IMR-90 (cell line): ENCODE results near the gene SIM2. TPM values are rescaled to one million over a fixed set of nuclear protein-coding genes. Genes with fewer than 3 reads are reported as not detected.

Experiments used
- ATAC-seq: fragments of 200-7000 bp; cut with Tn5 transposase; 2 replicates; pipeline ENCODE4 v1.9.1; 2020; ENCODE audit warnings: low read depth, mild to moderate bottlenecking, moderate library complexity
- BruUV-seq: library from RNA; stranded (reverse); fragments of 400-500 nt; replicated peaks from 2 replicates; lab custom pipeline; 2021; lab: Mats Ljungman, UMichigan
- CTCF ChIA-PET: fragments of 300-600 bp; formaldehyde crosslinking; extraction: SDS; loops from one replicate; lab custom pipeline; 2021; ENCODE audit warnings: antibody characterized with exemption; lab: Yijun Ruan, JAX
- POLR2A ChIA-PET: fragments of 300-600 bp; sonication (Branson Sonifier 250); formaldehyde crosslinking; loops from one replicate; lab custom pipeline; 2022; ENCODE audit warnings: antibody characterized with exemption; ENCODE audit not compliant: unreplicated experiment; lab: Charles Lee
- DNase-seq: peaks from one replicate; pipeline ENCODE4 v3.0.0; 2013
- H2AFZ ChIP-seq: replicated peaks from 2 replicates; pipeline ENCODE3; 2013; ENCODE audit warnings: low read length, mild to moderate bottlenecking; ENCODE audit not compliant: poor library complexity
- H2AK5ac ChIP-seq: 2 replicates; pipeline ENCODE4 v1.6.1; 2013; ENCODE audit warnings: low read depth, low read length, inconsistent platforms
- H2AK9ac ChIP-seq: replicated peaks from 2 replicates; pipeline ENCODE3; 2013; ENCODE audit warnings: mild to moderate bottlenecking, low read depth, low read length, moderate library complexity; ENCODE audit not compliant: poor library complexity
- H2BK120ac ChIP-seq: 2 replicates; pipeline ENCODE4 v1.6.1; 2013; ENCODE audit warnings: low read depth, low read length, inconsistent platforms
- H2BK15ac ChIP-seq: 3 replicates; pipeline ENCODE4 v1.6.1; 2013; ENCODE audit warnings: low read depth, low read length, inconsistent platforms
- H2BK20ac ChIP-seq: 2 replicates; pipeline ENCODE4 v1.6.1; 2013; ENCODE audit warnings: low read depth, mild to moderate bottlenecking, inconsistent platforms, low read length, moderate library complexity
- H2BK5ac ChIP-seq: 2 replicates; pipeline ENCODE4 v1.6.1; 2013; ENCODE audit warnings: mild to moderate bottlenecking, low read depth, low read length, inconsistent platforms; ENCODE audit not compliant: poor library complexity, severe bottlenecking
- H3K14ac ChIP-seq: replicated peaks from 2 replicates; pipeline ENCODE4 v1.6.1; 2013; ENCODE audit warnings: low read depth, low read length, inconsistent platforms
- H3K18ac ChIP-seq: 2 replicates; pipeline ENCODE4 v1.6.1; 2013; ENCODE audit warnings: low read depth, low read length, control low read depth
- H3K23ac ChIP-seq: 2 replicates; pipeline ENCODE4 v1.6.1; 2013; ENCODE audit warnings: low read depth, low read length, inconsistent platforms
- H3K27ac ChIP-seq: 2 replicates; pipeline ENCODE4 v1.5.1; 2013; ENCODE audit warnings: mild to moderate bottlenecking, control low read depth, low read length; ENCODE audit not compliant: insufficient read depth
- H3K27me3 ChIP-seq: 2 replicates; pipeline ENCODE4 v1.6.1; 2013; ENCODE audit warnings: low read length; ENCODE audit not compliant: control insufficient read depth, insufficient read depth
- H3K36me3 ChIP-seq: 2 replicates; pipeline ENCODE4 v1.6.1; 2013; ENCODE audit warnings: low read length, mixed read lengths; ENCODE audit not compliant: control insufficient read depth, insufficient read depth
- H3K4ac ChIP-seq: 2 replicates; pipeline ENCODE4 v1.6.1; 2013; ENCODE audit warnings: low read depth, low read length, inconsistent platforms
- H3K4me1 ChIP-seq: 2 replicates; pipeline ENCODE4 v1.6.1; 2013; ENCODE audit warnings: low read length, mixed read lengths; ENCODE audit not compliant: control insufficient read depth, insufficient read depth
- H3K4me2 ChIP-seq: 2 replicates; pipeline ENCODE4 v1.6.1; 2013; ENCODE audit warnings: low read depth, mild to moderate bottlenecking, control low read depth, low read length, moderate library complexity
- H3K4me3 ChIP-seq: 2 replicates; pipeline ENCODE4 v1.5.1; 2013; ENCODE audit warnings: low read depth, mild to moderate bottlenecking, control low read depth, low read length, moderate library complexity; ENCODE audit not compliant: insufficient read depth
- H3K56ac ChIP-seq: 2 replicates; pipeline ENCODE4 v1.6.1; 2013; ENCODE audit warnings: low read length, inconsistent platforms; ENCODE audit not compliant: insufficient read depth; ENCODE audit errors: extremely low read depth
- H3K79me1 ChIP-seq, 2 experiments: 2 replicates each; pipeline ENCODE4 v1.6.1; 2013; ENCODE audit warnings: low read length in 2 of 2, inconsistent platforms in 1 of 2, low read depth in 1 of 2
- H3K9ac ChIP-seq: 2 replicates; pipeline ENCODE4 v1.6.1; 2013; ENCODE audit warnings: low read depth, low read length, control low read depth
- H3K9me1 ChIP-seq: 2 replicates; pipeline ENCODE4 v1.6.1; 2013; ENCODE audit warnings: low read length, inconsistent platforms; ENCODE audit not compliant: insufficient read depth
- H3K9me3 ChIP-seq: 2 replicates; pipeline ENCODE4 v1.6.1; 2013; ENCODE audit warnings: low read length; ENCODE audit not compliant: control insufficient read depth, insufficient read depth
- H4K20me1 ChIP-seq: 2 replicates; pipeline ENCODE4 v1.6.1; 2013; ENCODE audit warnings: low read length, inconsistent platforms; ENCODE audit not compliant: insufficient read depth
- H4K5ac ChIP-seq: 2 replicates; pipeline ENCODE4 v1.6.1; 2013; ENCODE audit warnings: mild to moderate bottlenecking, low read depth, low read length, control low read depth
- H4K8ac ChIP-seq, 2 experiments: 2 replicates each; pipeline ENCODE4 v1.6.1; 2013; ENCODE audit warnings: low read depth in 2 of 2, low read length in 2 of 2, control low read depth in 1 of 2, inconsistent platforms in 1 of 2
- H4K91ac ChIP-seq: 2 replicates; pipeline ENCODE4 v1.6.1; 2013; ENCODE audit warnings: low read depth, low read length, inconsistent platforms; ENCODE audit not compliant: insufficient read depth
- BHLHE40 ChIP-seq: fragments of 150-350 bp; IDR thresholded peaks from 2 replicates; pipeline ENCODE4 v1.6.1; 2016; ENCODE audit warnings: mild to moderate bottlenecking, low read depth, low read length
- CEBPB ChIP-seq: IDR thresholded peaks from 2 replicates; pipeline ENCODE4 v1.6.1; 2012; ENCODE audit warnings: low read depth, low read length, improper control_type of control experiment
- CHD1 ChIP-seq: IDR thresholded peaks from 2 replicates; pipeline ENCODE4 v1.6.1; 2012; ENCODE audit warnings: low read depth, low read length, improper control_type of control experiment
- CTCF ChIP-seq: conservative IDR thresholded peaks from 2 replicates; pipeline ENCODE4 v1.5.1; 2012; ENCODE audit warnings: mild to moderate bottlenecking, low read depth, low read length, improper control_type of control experiment
- FOS ChIP-seq: fragments of 150-350 bp; IDR thresholded peaks from 2 replicates; pipeline ENCODE4 v1.6.1; 2016; ENCODE audit warnings: low read depth, low read length
- MAFK ChIP-seq: IDR thresholded peaks from 2 replicates; pipeline ENCODE4 v1.6.1; 2012; ENCODE audit warnings: low read depth, low read length, improper control_type of control experiment
- MAZ ChIP-seq: IDR thresholded peaks from 2 replicates; pipeline ENCODE4 v1.6.1; 2012; ENCODE audit warnings: low read depth, mild to moderate bottlenecking, low read length, improper control_type of control experiment, moderate library complexity, borderline replicate concordance
- MXI1 ChIP-seq: IDR thresholded peaks from 2 replicates; pipeline ENCODE4 v1.6.1; 2012; ENCODE audit warnings: low read depth, mild to moderate bottlenecking, low read length, moderate library complexity, borderline replicate concordance
- NFE2L2 ChIP-seq: fragments of 150-350 bp; IDR thresholded peaks from 2 replicates; pipeline ENCODE4 v1.6.1; 2016; ENCODE audit warnings: low read depth, mild to moderate bottlenecking, low read length
- POLR2A ChIP-seq: IDR thresholded peaks from 2 replicates; pipeline ENCODE4 v1.6.1; 2012; ENCODE audit warnings: mild to moderate bottlenecking, low read depth, low read length
- RAD21 ChIP-seq: IDR thresholded peaks from 2 replicates; pipeline ENCODE4 v1.6.1; 2012; ENCODE audit warnings: low read length, improper control_type of control experiment
- RCOR1 ChIP-seq: IDR thresholded peaks from 2 replicates; pipeline ENCODE4 v1.6.1; 2012; ENCODE audit warnings: mild to moderate bottlenecking, low read length, improper control_type of control experiment; ENCODE audit not compliant: insufficient replicate concordance
- RFX5 ChIP-seq: IDR thresholded peaks from 2 replicates; pipeline ENCODE4 v1.8.0; 2012; ENCODE audit warnings: low read depth, mild to moderate bottlenecking, low read length, moderate library complexity
- SMC3 ChIP-seq: fragments of 150-350 bp; IDR thresholded peaks from 2 replicates; pipeline ENCODE4 v1.6.1; 2016; ENCODE audit warnings: low read depth, mild to moderate bottlenecking, antibody characterized with exemption, low read length, moderate library complexity
- WGBS, 2 experiments: methylation state at CpG; one replicate each; pipeline versions ENCODE4 v1.1.5 to v1.1.7; 2013; ENCODE audit warnings: missing lambda C conversion rate in 2 of 2; ENCODE audit not compliant: insufficient read length in 1 of 2; ENCODE audit errors: extremely low coverage in 2 of 2; 5-methylcytosine and 5-hydroxymethylcytosine counted together
- dilution Hi-C: fragments of 300-500 bp; cut with HindIII; formaldehyde crosslinking; loops from one replicate; pipeline ENCODE4 v1.14.3; 2018; ENCODE audit warnings: low sequenced_read_pairs; ENCODE audit not compliant: unreplicated experiment
- in situ Hi-C: fragments of 300-500 bp; cut with MboI; formaldehyde crosslinking; loops from 3 replicates; pipeline ENCODE4 v1.14.3; 2019; ENCODE audit warnings: low sequenced_read_pairs, inconsistent platforms, mixed read lengths
- intact Hi-C: fragments of 100-400 bp; cut with micrococcal nuclease; formaldehyde crosslinking; loops from 2 replicates; pipeline ENCODE4 v1.10.0; 2022
- polyA plus RNA-seq, 3 experiments: library from polyadenylated mRNA; depleted of rRNA; stranded (reverse); fragments of >200 nt; gene quantifications; 2 replicates each; pipeline ENCODE4 v1.2.3, GENCODE V29; 2012; ENCODE audit warnings: low replicate concordance in 1 of 3
- total RNA-seq: library from RNA; depleted of rRNA; stranded (reverse); fragments of >200 nt; gene quantifications from 2 replicates; pipeline ENCODE4 v1.2.3, GENCODE V29; 2012
- TF ChIP-seq, protein P1 (sequence below): fragments of 150-350 bp; IDR thresholded peaks from 2 replicates; pipeline ENCODE4 v1.6.1; 2017; ENCODE audit warnings: mild to moderate bottlenecking, antibody characterized with exemption, low read length, low read depth
- TF ChIP-seq, protein P2 (sequence below): fragments of 150-350 bp; IDR thresholded peaks from 2 replicates; pipeline ENCODE4 v1.6.1; 2016; ENCODE audit warnings: low read depth, mild to moderate bottlenecking, low read length, moderate library complexity, borderline replicate concordance

SIM2 gene
- total and polyA plus RNA-seq, 2 of the 4 experiments (the other 2 are of a cell fraction) = 2.2 to 7.5 TPM

DNA sequence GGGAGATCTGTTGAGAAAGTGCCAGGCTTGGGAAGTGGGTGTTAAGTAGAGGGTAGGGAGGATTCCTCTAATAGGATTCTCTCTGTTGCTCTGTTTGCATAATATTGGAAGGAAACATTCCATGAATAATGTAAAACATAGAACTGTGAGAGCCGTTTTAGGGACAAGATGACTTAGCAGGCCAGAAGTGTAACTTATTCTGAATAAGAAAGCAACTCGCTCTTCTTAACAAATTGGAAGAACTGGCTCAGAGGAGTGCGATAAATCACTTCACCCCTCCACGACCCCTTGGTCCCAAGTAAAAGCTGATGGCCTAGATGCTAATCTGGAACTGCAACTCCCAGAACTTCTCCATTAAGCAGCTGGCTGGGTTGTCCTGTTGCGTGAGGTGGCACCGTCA lies 19.1 kb downstream of the SIM2 start:
- Histone ChIP-seq H3K4me1 (no peaks in the 10 kb centered on the region), H3K9me1 (no peaks in the 10 kb centered on the region), H4K5ac (no peak overlapping the region), H2AFZ (no peak overlapping the region), H2BK5ac (no peak overlapping the region), H3K4me3 (no peak overlapping the region), H3K18ac (no peak overlapping the region), H2AK5ac (no peak overlapping the region), H3K14ac (no peak overlapping the region), H3K4me2 (no peak overlapping the region), H3K27me3 (peaks cover 60% of the 10 kb centered on the region), H2AK9ac (no peak overlapping the region), H3K36me3 (no peaks in the 10 kb centered on the region), H2BK15ac (no peak overlapping the region), H3K56ac (no peak overlapping the region), H4K20me1 (no peaks in the 10 kb centered on the region), H4K91ac (no peak overlapping the region), H3K79me1 (no peaks in the 10 kb centered on the region; a peak in 1 of 4 replicates), H3K4ac (no peak overlapping the region), H3K23ac (no peak overlapping the region), H2BK20ac (no peak overlapping the region), H2BK120ac (no peak overlapping the region), H3K9ac (no peak overlapping the region), H3K9me3 (no peaks in the 10 kb centered on the region), H3K27ac (no peak overlapping the region), H4K8ac (no peak overlapping the region)
- in situ Hi-C loops (no loop called here), dilution Hi-C loops (no loop called here), intact Hi-C loops (no loop called here)
- DNase-seq = no peak
- WGBS, 2 experiments = 100% methylated on average over 3 of the region's 6 CpGs; no CpG with 5 or more reads in 1 of the 2 experiments
- ChIA-PET POLR2A (no interaction called here), CTCF (no interaction called here)
- no TSS peak for BruUV-seq
- no peak for ATAC-seq
- TF ChIP-seq RCOR1 (no peak), CHD1 (no peak), NFE2L2 (no peak), MAZ (no peak), POLR2A (no peak), RAD21 (no peak), SMC3 (no peak), CEBPB (no peak), CTCF (no peak), FOS (no peak), BHLHE40 (no peak), MAFK (no peak), MXI1 (no peak), RFX5 (no peak)
- TF ChIP-seq, protein P1, sequence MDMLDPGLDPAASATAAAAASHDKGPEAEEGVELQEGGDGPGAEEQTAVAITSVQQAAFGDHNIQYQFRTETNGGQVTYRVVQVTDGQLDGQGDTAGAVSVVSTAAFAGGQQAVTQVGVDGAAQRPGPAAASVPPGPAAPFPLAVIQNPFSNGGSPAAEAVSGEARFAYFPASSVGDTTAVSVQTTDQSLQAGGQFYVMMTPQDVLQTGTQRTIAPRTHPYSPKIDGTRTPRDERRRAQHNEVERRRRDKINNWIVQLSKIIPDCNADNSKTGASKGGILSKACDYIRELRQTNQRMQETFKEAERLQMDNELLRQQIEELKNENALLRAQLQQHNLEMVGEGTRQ = no peak
- TF ChIP-seq, protein P2, sequence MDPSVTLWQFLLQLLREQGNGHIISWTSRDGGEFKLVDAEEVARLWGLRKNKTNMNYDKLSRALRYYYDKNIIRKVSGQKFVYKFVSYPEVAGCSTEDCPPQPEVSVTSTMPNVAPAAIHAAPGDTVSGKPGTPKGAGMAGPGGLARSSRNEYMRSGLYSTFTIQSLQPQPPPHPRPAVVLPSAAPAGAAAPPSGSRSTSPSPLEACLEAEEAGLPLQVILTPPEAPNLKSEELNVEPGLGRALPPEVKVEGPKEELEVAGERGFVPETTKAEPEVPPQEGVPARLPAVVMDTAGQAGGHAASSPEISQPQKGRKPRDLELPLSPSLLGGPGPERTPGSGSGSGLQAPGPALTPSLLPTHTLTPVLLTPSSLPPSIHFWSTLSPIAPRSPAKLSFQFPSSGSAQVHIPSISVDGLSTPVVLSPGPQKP = no peak
